ENCODE measurements around the gene CSTPP1. TPM values are rescaled to one million over a fixed set of nuclear protein-coding genes. Genes with fewer than 3 reads are reported as not detected.

Gene CSTPP1
- total RNA-seq, 2 donors from 2014 or later, result 35.8 to 63.6 TPM

- Histone ChIP-seq H3K4me3 (no peak overlapping the region), H3K27me3 (no peaks in the 10 kb centered on the region), H3K9me3 (no peaks in the 10 kb centered on the region), H3K9ac (ENCODE audit: low read depth in 2 of 2, low read length in 2 of 2) (no peak overlapping the region), H3K27ac (no peak overlapping the region), H3K36me3 (no peaks in the 10 kb centered on the region), H3K4me1 (no peaks in the 10 kb centered on the region)
- no peak for DNase-seq
- TF ChIP-seq CTCF (IDR thresholded peaks at IDR 0.05), result no peak
- intact Hi-C loops (cut with DNase I), result no loop called here
Measured at GRCh38 chr11:46999217-46999616, 62.7 kb downstream of the CSTPP1 start.

GRCh38 chr11:47000033-47000432 is 63.5 kb downstream of the CSTPP1 start:
- Histone ChIP-seq H3K4me3 (no peak overlapping the region), H3K4me1 (peaks cover 2% of the 10 kb centered on the region), H3K9ac (ENCODE audit: low read depth in 2 of 2, low read length in 2 of 2) (no peak overlapping the region), H3K27me3 (no peaks in the 10 kb centered on the region), H3K9me3 (no peaks in the 10 kb centered on the region), H3K27ac (no peak overlapping the region), H3K36me3 (no peaks in the 10 kb centered on the region)
- no peak for DNase-seq
- TF ChIP-seq CTCF (IDR thresholded peaks at IDR 0.05), result no peak
- intact Hi-C loops (cut with DNase I), result loop anchor here (10.0 kb wide), 1 partner anchor 85 kb away; the partner anchor contains the start of gene LRP4

- H3K4me1 ChIP-seq, result peaks cover 3% of the 10 kb centered on the region
- TF ChIP-seq CTCF (IDR thresholded peaks at IDR 0.05), result no peak
- no peak overlapping the region for H3K27ac ChIP-seq
- intact Hi-C loops (cut with DNase I), result loop anchor here (10.0 kb wide), 1 partner anchor 87 kb away; the partner anchor contains the start of gene LRP4
- no peak overlapping the region for H3K4me3 ChIP-seq
- no peaks in the 10 kb centered on the region for H3K27me3 ChIP-seq
- H3K36me3 ChIP-seq, result no peaks in the 10 kb centered on the region
- no peaks in the 10 kb centered on the region for H3K9me3 ChIP-seq
- no peak overlapping the region for H3K9ac ChIP-seq (ENCODE audit: low read depth in 2 of 2, low read length in 2 of 2)
- no peak for DNase-seq
Measured at GRCh38 chr11:47001781-47002181, 65.2 kb downstream of the CSTPP1 start.

- Histone ChIP-seq H3K27ac (no peak overlapping the region), H3K27me3 (no peaks in the 10 kb centered on the region), H3K4me1 (peaks cover 3% of the 10 kb centered on the region), H3K36me3 (no peaks in the 10 kb centered on the region), H3K9ac (ENCODE audit: low read depth in 2 of 2, low read length in 2 of 2) (no peak overlapping the region), H3K9me3 (no peaks in the 10 kb centered on the region), H3K4me3 (no peak overlapping the region)
- TF ChIP-seq CTCF (IDR thresholded peaks at IDR 0.05), result no peak
- no peak for DNase-seq
- intact Hi-C loops (cut with DNase I), result loop anchor here (10.0 kb wide), 1 partner anchor 88 kb away; the partner anchor contains the start of gene LRP4
Measured at GRCh38 chr11:47002390-47002789, 65.8 kb downstream of the CSTPP1 start.

GRCh38 chr11:47003180-47003877 is 66.8 kb downstream of the CSTPP1 start:
- intact Hi-C loops (cut with DNase I), result loop anchor here (10.0 kb wide), 1 partner anchor 89 kb away; the partner anchor contains the start of gene LRP4
- no peaks in the 10 kb centered on the region for H3K27me3 ChIP-seq
- no peak overlapping the region for H3K9ac ChIP-seq (ENCODE audit: low read depth in 2 of 2, low read length in 2 of 2)
- H3K27ac ChIP-seq, result no peak overlapping the region
- H3K4me3 ChIP-seq, result no peak overlapping the region
- peaks cover 3% of the 10 kb centered on the region for H3K4me1 ChIP-seq
- H3K36me3 ChIP-seq, result no peaks in the 10 kb centered on the region
- H3K9me3 ChIP-seq, result no peaks in the 10 kb centered on the region
- DNase-seq, result no peak
- TF ChIP-seq CTCF (IDR thresholded peaks at IDR 0.05), result no peak
